Measurements from ENCODE around the gene EML3.
"Not testable (repeated sequence)": the region's sequence is repeated elsewhere in the genome, so short reads cannot be mapped to it uniquely, and the experiment has no call there.

- TF ChIP-seq POLR2AphosphoS5 (IDR thresholded peaks at IDR 0.05; ENCODE audit: borderline replicate concordance, low read depth, low read length); EZH2 (IDR thresholded peaks at IDR 0.05); FOXP2 (optimal IDR thresholded peaks at IDR 0.05; ENCODE audit: control extremely low read depth, extremely low read length, insufficient read depth): not testable (repeated sequence)
Observed at GRCh38 chr11:62581735-62582134, 30.8 kb downstream of the EML3 start.
